ENCODE results near the gene ANXA7.
"Not testable (repeated sequence)": the region's sequence is repeated elsewhere in the genome, so short reads cannot be mapped to it uniquely, and the experiment has no call there.

The ANXA7 gene

GRCh38 chr10:73406846-73407245, 7.0 kb downstream of the ANXA7 start:
- no peak for DNase-seq

- no peak for DNase-seq
Observed at GRCh38 chr10:73405556-73405955, 8.3 kb downstream of the ANXA7 start.

GRCh38 chr10:73404690-73405089, 9.2 kb downstream of the ANXA7 start:
- no peak for DNase-seq

- no peak for DNase-seq
Observed at GRCh38 chr10:73401636-73402035, 12.2 kb downstream of the ANXA7 start.

GRCh38 chr10:73399063-73399462, 14.8 kb downstream of the ANXA7 start:
- no peak for DNase-seq

- no peak for DNase-seq
Observed at GRCh38 chr10:73398024-73398423, 15.8 kb downstream of the ANXA7 start.

GRCh38 chr10:73394325-73394724, 19.5 kb downstream of the ANXA7 start:
- DNase-seq = not testable (repeated sequence)

GRCh38 chr10:73388228-73388627, 25.6 kb downstream of the ANXA7 start:
- no peak for DNase-seq

- no peak for DNase-seq
Observed at GRCh38 chr10:73386583-73386982, 27.3 kb downstream of the ANXA7 start.

- DNase-seq = no peak
Observed at GRCh38 chr10:73379064-73379748, 34.7 kb downstream of the ANXA7 start.

GRCh38 chr10:73376679-73377078, 37.2 kb downstream of the ANXA7 start:
- no peak for DNase-seq

GRCh38 chr10:73368238-73368637, 45.6 kb downstream of the ANXA7 start:
- no peak for DNase-seq

GRCh38 chr10:73366381-73367298, 47.2 kb downstream of the ANXA7 start:
- DNase-seq = no peak

GRCh38 chr10:73364964-73365363, 48.9 kb downstream of the ANXA7 start:
- no peak for DNase-seq

- no peak for DNase-seq
Observed at GRCh38 chr10:73359492-73359891, 54.4 kb downstream of the ANXA7 start.

- peak; percentile 3 for DNase-seq
Observed at GRCh38 chr10:73358331-73359279, 55.3 kb downstream of the ANXA7 start, which contains the start of gene CFAP70. CFAP70 (minus strand) TSS chr10:73358864; CDS start chr10:73354796, 4,068 bp downstream.

- no peak for DNase-seq
Observed at GRCh38 chr10:73357821-73358220, 56.0 kb downstream of the ANXA7 start.

GRCh38 chr10:73357166-73357565, 56.7 kb downstream of the ANXA7 start:
- DNase-seq = no peak

- DNase-seq = no peak
Observed at GRCh38 chr10:73344269-73344668, 69.6 kb downstream of the ANXA7 start.

GRCh38 chr10:73340121-73340520, 73.7 kb downstream of the ANXA7 start:
- DNase-seq = no peak

- DNase-seq = no peak
Observed at GRCh38 chr10:73339436-73339835, 74.4 kb downstream of the ANXA7 start.

- no peak for DNase-seq
Observed at GRCh38 chr10:73338801-73339368, 75.0 kb downstream of the ANXA7 start.

GRCh38 chr10:73333202-73333601, 80.7 kb downstream of the ANXA7 start:
- DNase-seq = no peak
